Endometrial microvascular endothelial cells (primary cell): Measurements from ENCODE around the gene CYTH2. TPM values are rescaled to one million over a fixed set of nuclear protein-coding genes. Genes with fewer than 3 reads are reported as not detected.

Experiments
- in situ Hi-C: cut with HindIII; loops from 2 replicates; pipeline ENCODE4 v1.10.0; 2017; ENCODE audit warnings: low sequenced_read_pairs, low pct_unique_long_range_greater_than_20kb; ENCODE audit errors: inconsistent ontology term
- total RNA-seq: library from RNA; depleted of rRNA; stranded (reverse); fragments of >200 nt; gene quantifications from one replicate; pipeline ENCODE4 v1.2.3, GENCODE V29; 2015; ENCODE audit errors: inconsistent ontology term

CYTH2 gene
- total RNA-seq: 19.0 TPM

GRCh38 chr19:48469289-48469881 is at the start of gene CYTH2:
Gene CYTH2, plus strand, starts transcription at chr19:48469369. Its CDS starts 139 bp downstream, at chr19:48469508.
- in situ Hi-C loops: loop anchor here (25.0 kb wide), 1 partner anchor 143 kb away; the partner anchor contains the start of genes FAM83E, RPL18, SPACA4 and SPHK2

GRCh38 chr19:48421548-48421947 is 47.6 kb upstream of the CYTH2 start:
- in situ Hi-C loops: no loop called here

- in situ Hi-C loops: no loop called here
Observed at GRCh38 chr19:48424694-48425219, 44.4 kb upstream of the CYTH2 start.

GRCh38 chr19:48428670-48429069 is 40.5 kb upstream of the CYTH2 start:
- in situ Hi-C loops: no loop called here

- in situ Hi-C loops: no loop called here
Observed at GRCh38 chr19:48433337-48433736, 35.8 kb upstream of the CYTH2 start.

- in situ Hi-C loops: no loop called here
Observed at GRCh38 chr19:48436586-48436985, 32.6 kb upstream of the CYTH2 start.

- in situ Hi-C loops: no loop called here
Observed at GRCh38 chr19:48441360-48442050, 27.7 kb upstream of the CYTH2 start.

- in situ Hi-C loops: no loop called here
Observed at GRCh38 chr19:48442116-48443035, 26.8 kb upstream of the CYTH2 start.

- in situ Hi-C loops: no loop called here
Observed at GRCh38 chr19:48443256-48443655, 25.9 kb upstream of the CYTH2 start.

- in situ Hi-C loops: no loop called here
Observed at GRCh38 chr19:48443731-48444128, 25.4 kb upstream of the CYTH2 start.

- in situ Hi-C loops: no loop called here
Observed at GRCh38 chr19:48444129-48444935, 24.8 kb upstream of the CYTH2 start.

- in situ Hi-C loops: no loop called here
Observed at GRCh38 chr19:48444936-48445200, 24.3 kb upstream of the CYTH2 start.

GRCh38 chr19:48445256-48445605 is 23.9 kb upstream of the CYTH2 start:
- in situ Hi-C loops: no loop called here

- in situ Hi-C loops: no loop called here
Observed at GRCh38 chr19:48445606-48446481, 23.3 kb upstream of the CYTH2 start, which contains the start of gene GRWD1. Gene GRWD1, plus strand, starts transcription at chr19:48445983. Its CDS starts 23 bp downstream, at chr19:48446006.

GRCh38 chr19:48446579-48446978 is 22.6 kb upstream of the CYTH2 start:
- in situ Hi-C loops: no loop called here

GRCh38 chr19:48448563-48448962 is 20.6 kb upstream of the CYTH2 start:
- in situ Hi-C loops: no loop called here

GRCh38 chr19:48450441-48450840 is 18.7 kb upstream of the CYTH2 start:
- in situ Hi-C loops: loop anchor here (25.0 kb wide), 1 partner anchor 162 kb away; the partner anchor contains the start of genes FAM83E, RPL18, SPACA4 and SPHK2

GRCh38 chr19:48450863-48451262 is 18.3 kb upstream of the CYTH2 start:
- in situ Hi-C loops: loop anchor here (25.0 kb wide), 1 partner anchor 161 kb away; the partner anchor contains the start of genes FAM83E, RPL18, SPACA4 and SPHK2
